ENCODE data around the gene MRAS.
"Not testable (repeated sequence)": the region's sequence is repeated elsewhere in the genome, so short reads cannot be mapped to it uniquely, and the experiment has no call there.

MRAS gene

GRCh38 chr3:138452436-138452835 is 104.1 kb downstream of the MRAS start:
- no peak overlapping the region for H2BK12ac ChIP-seq (ENCODE audit: low read length in 2 of 2)
- no peak overlapping the region for H3K9ac ChIP-seq (ENCODE audit: low read length)
- 79% methylated on average over 6 of the region's 6 CpGs for WGBS
- H2BK15ac ChIP-seq (ENCODE audit: low read depth, poor library complexity, severe bottlenecking) = no peak overlapping the region
- no peak overlapping the region for H3K4me3 ChIP-seq (ENCODE audit: insufficient read depth in 1 of 2, low read depth in 1 of 2, low read length in 2 of 2)
- H3K27ac ChIP-seq (ENCODE audit: low read length, poor library complexity, severe bottlenecking) = no peak overlapping the region
- H2AFZ ChIP-seq (ENCODE audit: low read depth, low read length) = no peak overlapping the region
- no peak overlapping the region for H3K4ac ChIP-seq (ENCODE audit: low read depth in 1 of 2, low read length in 2 of 2)
- no peak overlapping the region for H3K14ac ChIP-seq (ENCODE audit: low read length in 2 of 2)
- H2BK5ac ChIP-seq (ENCODE audit: low read depth, low read length, poor library complexity, severe bottlenecking) = no peak overlapping the region
- no peak overlapping the region for H2BK120ac ChIP-seq (ENCODE audit: low read depth, low read length)
- H3K4me1 ChIP-seq (ENCODE audit: control insufficient read depth, insufficient read depth, low read depth, low read length) = peaks cover 8% of the 10 kb centered on the region
- no peaks in the 10 kb centered on the region for H3K9me3 ChIP-seq (ENCODE audit: control insufficient read depth, low read length)
- H3K4me2 ChIP-seq (ENCODE audit: low read length, poor library complexity, severe bottlenecking) = no peak overlapping the region
- no peak overlapping the region for H4K8ac ChIP-seq (ENCODE audit: low read length)
- no peak overlapping the region for H4K91ac ChIP-seq (ENCODE audit: low read length)
- H3K27me3 ChIP-seq (ENCODE audit: control insufficient read depth in 1 of 2, insufficient read depth in 1 of 2, low read length in 2 of 2) = peaks cover 0 to 17% of the 10 kb centered on the region in 2 experiments
- no peak overlapping the region for H2AK5ac ChIP-seq (ENCODE audit: low read length, severe bottlenecking)
- DNase-seq = no peak
- no peaks in the 10 kb centered on the region for H3K36me3 ChIP-seq (ENCODE audit: control insufficient read depth in 1 of 2, insufficient read depth in 2 of 2, low read depth in 1 of 2, low read length in 2 of 2)
- H3K79me1 ChIP-seq (replicated peaks; ENCODE audit: low read length, poor library complexity, severe bottlenecking) = no peaks in the 10 kb centered on the region
- no peak overlapping the region for H3K18ac ChIP-seq (ENCODE audit: low read depth in 1 of 2, low read length in 2 of 2)
- no peak overlapping the region for H3K23ac ChIP-seq (ENCODE audit: low read length in 2 of 2)

- not testable (repeated sequence) for H4K91ac ChIP-seq (ENCODE audit: low read length); H3K4ac ChIP-seq (ENCODE audit: low read depth in 1 of 2, low read length in 2 of 2); H2BK15ac ChIP-seq (ENCODE audit: low read depth, poor library complexity, severe bottlenecking); H3K9ac ChIP-seq (ENCODE audit: low read length); H3K79me1 ChIP-seq (replicated peaks; ENCODE audit: low read length, poor library complexity, severe bottlenecking); H2BK12ac ChIP-seq (ENCODE audit: low read length in 2 of 2); H3K18ac ChIP-seq (ENCODE audit: low read depth in 1 of 2, low read length in 2 of 2); H3K9me3 ChIP-seq (ENCODE audit: control insufficient read depth, low read length); H3K4me3 ChIP-seq (ENCODE audit: insufficient read depth in 1 of 2, low read depth in 1 of 2, low read length in 2 of 2); H4K8ac ChIP-seq (ENCODE audit: low read length); H2AFZ ChIP-seq (ENCODE audit: low read depth, low read length); H3K27ac ChIP-seq (ENCODE audit: low read length, poor library complexity, severe bottlenecking); H3K4me2 ChIP-seq (ENCODE audit: low read length, poor library complexity, severe bottlenecking); H2BK120ac ChIP-seq (ENCODE audit: low read depth, low read length); H2AK5ac ChIP-seq (ENCODE audit: low read length, severe bottlenecking); H3K14ac ChIP-seq (ENCODE audit: low read length in 2 of 2); H3K4me1 ChIP-seq (ENCODE audit: control insufficient read depth, insufficient read depth, low read depth, low read length); H2BK5ac ChIP-seq (ENCODE audit: low read depth, low read length, poor library complexity, severe bottlenecking); H3K23ac ChIP-seq (ENCODE audit: low read length in 2 of 2); DNase-seq; H3K36me3 ChIP-seq (ENCODE audit: control insufficient read depth in 1 of 2, insufficient read depth in 2 of 2, low read depth in 1 of 2, low read length in 2 of 2)
- H3K27me3 ChIP-seq (ENCODE audit: control insufficient read depth in 1 of 2, insufficient read depth in 1 of 2, low read length in 2 of 2) = peaks cover 0 to 17% of the 10 kb centered on the region in 2 experiments
- 78% methylated on average over 7 of the region's 8 CpGs for WGBS
Measured at GRCh38 chr3:138453940-138454339, 105.6 kb downstream of the MRAS start.
